GM18502 (cell line): ENCODE results near the gene TTC9.
"Not testable (repeated sequence)": the region's sequence is repeated elsewhere in the genome, so short reads cannot be mapped to it uniquely, and the experiment has no call there.

Experiments used
- ATAC-seq: cut with Tn5 transposase; IDR thresholded peaks from one replicate; pipeline ENCODE4 v1.9.1; 2021; ENCODE audit warnings: mild to moderate bottlenecking; ENCODE audit not compliant: unreplicated experiment, poor library complexity

TTC9 gene

DNA sequence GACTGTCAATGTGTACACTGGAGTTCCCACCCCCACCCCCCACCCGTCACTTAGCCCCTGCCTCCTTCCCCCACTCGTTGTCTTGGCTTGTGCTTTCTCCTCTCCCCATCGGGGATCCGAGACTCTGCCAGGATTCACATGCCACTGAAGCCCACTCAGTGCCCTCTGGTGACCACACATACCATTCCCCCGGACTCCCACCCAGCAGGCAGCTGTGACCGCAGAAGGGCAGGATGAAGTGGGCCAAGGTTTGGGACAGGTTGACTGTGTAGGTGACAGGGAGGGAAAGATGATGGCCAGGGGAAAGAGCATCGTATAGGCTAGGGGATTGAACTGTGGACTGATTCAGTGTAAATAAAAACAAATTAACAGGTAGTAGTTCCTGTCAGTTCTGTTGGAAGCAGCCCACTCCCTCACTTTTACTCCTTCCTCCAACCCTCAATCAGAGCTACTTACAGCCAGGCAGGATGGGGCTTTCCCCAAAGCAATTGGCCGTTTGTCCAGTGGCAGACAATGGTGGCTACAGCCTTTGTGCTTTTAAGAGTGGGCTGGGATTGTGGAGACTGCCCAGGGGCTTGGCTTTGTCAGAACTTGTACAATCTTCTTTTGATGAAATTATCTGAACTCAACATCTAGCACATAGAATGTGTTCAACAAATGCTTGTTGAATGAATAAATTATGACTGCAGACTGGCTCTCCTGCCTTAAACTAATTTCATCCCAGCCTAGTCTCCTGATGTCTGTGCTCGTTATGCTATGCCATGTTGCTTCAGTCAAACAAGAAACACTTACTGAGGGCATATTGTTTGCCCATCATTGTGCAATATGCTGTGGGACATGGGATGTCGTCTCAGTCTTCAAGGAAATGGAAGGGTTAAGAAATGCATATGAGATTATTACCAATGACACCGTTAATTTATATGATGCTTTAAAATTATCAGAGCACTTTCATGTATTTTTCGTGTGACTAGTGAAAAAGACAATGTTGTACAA, 30.2 kb downstream of the TTC9 start:
- no peak for ATAC-seq

DNA sequence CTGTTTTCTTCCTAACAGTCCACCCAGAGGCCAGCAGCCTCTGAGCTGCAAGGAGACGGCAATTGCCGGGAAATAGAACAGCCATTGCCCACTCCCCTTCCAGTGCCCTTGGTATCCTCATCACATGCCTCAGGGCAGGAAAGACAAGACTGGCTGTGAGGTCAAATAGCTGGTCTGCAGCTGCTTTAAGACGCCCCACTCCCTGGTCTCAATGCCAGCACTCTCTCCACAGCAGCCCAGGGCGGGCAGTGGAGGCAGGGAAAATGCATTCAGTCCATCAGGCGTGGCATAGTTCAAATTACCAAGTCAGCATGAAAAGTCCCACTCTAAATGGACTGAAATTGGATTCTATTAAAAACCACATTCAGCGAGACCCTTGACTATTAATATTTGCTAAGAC, 35.6 kb downstream of the TTC9 start:
- no peak for ATAC-seq

DNA sequence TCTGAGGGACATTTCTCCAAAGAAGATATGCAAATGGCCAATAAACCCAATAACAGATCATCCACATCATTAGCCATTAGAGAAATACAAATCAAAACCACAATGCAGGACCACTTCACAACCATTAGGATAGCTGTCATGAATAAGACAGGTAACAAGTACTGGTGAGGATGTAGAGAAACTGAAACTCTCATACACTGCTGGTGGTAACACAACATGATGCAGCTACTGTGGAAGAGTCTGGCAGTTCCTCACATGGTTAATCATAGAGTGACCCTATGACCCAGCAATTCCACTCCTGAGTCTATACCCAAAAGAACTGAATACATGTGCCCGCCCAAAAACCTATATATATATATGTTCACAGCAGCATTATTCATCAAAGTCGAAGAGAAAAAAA, 39.0 kb downstream of the TTC9 start:
- no peak for ATAC-seq

DNA sequence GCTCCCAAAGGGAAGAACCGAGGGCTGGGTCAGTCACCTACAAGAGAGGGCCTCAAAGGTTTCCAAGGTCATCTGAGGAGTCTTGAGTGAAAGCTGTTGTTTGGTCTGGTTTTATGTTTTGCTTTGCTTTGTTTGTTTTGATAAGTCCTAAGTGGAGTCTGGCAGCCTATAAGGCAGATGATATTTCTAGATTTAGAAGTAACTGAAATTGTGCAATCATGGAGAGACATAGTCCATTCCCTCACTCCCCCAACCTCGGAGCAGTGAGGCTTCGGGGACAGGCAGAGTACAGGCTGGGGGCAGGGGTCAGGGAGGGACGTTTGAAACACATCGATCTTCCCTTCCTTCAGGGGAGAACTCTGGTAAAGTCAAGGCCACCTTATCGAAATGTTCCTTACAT, 42.3 kb downstream of the TTC9 start:
- ATAC-seq, result no peak

DNA sequence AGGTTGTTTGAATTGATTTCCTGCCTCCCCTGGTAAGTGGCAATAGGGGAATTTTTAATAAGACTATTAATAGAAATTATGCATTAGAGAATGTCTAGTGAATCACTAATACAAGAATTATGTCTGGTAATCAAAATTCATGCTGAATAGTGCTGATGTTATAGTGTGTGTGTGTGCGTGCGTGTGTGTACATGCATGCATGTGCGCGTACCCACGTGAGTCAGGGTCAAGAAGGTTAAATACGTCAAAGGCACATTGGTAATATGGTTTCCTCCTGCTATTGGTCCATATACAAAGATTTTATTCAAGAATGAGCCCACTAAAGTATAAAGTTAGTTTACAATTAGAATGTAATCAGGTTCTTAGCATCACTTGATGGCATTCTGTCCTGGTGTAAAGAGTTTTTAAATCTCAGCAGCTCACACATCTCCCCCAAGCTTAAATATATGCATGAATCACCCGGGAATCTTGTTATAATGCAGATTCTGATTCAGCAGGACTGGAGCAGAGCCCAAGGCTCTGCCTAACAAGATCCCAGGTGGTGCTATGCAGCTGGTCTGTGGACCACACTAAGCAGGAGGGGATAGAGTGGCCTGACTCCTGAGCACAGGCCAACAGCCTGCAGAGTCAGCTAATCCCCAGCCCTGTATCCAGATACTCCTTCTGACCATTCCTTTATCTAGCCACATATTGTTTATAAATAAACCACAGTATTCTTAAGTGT, 43.9 kb downstream of the TTC9 start:
- ATAC-seq, result no peak

DNA sequence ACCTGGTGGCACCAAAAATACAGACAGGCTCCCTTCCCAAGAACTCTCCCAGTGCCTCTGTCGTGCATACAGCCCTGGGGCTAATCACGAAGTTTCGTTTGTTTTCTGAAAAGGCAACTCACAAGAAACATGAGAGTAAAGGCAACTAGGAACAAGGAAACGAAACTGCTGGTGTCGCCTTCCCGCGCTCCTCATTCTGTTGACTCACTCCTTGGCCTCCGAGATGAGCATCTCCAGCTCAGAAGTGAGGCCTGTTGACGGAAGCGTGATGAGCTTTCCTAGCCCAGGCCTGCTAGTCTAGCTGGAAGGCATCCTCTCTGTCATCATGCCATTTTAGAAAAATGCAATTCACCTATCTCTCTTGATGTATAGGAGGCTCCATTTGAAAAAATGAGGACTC, 50.5 kb downstream of the TTC9 start:
- no peak for ATAC-seq

DNA sequence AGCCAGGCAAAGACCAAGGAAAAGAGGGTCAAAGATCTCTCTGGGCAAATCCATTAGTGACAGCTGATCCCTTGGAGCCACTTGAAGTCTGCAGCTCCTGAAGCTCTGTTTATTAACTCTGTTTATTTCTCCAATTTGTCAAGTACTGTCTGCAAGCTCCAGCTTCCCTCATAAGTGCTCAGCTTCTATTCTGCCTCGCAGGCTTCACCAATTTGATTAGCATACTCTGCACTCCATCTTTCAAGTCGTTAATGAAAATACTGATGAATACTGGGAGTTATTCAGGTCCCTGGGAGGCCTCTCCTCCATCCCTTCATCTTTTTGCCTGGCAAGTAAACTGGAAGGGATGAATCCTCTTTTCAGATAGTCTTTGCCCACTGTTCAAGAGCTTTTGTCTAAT, 54.3 kb downstream of the TTC9 start:
- ATAC-seq, result no peak

DNA sequence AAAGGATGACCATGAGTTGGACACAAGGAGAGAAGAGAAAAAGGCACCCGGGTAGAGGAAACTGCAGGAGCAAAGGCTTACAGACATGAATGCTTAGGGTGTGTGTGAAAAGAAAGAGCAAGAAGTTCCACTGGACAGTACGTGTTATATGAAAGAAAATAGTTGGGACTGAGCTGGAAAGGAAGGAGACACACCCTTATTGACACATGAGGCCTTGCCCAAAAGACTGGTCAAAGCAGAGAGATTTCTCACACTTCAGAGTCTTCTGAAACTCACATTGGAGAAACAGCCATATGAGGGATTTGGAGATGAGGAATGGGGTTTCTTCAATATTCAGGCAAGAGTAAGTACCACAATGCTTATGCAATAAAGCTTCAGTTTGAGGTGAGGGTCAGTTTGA, 56.0 kb downstream of the TTC9 start:
- no peak for ATAC-seq

DNA sequence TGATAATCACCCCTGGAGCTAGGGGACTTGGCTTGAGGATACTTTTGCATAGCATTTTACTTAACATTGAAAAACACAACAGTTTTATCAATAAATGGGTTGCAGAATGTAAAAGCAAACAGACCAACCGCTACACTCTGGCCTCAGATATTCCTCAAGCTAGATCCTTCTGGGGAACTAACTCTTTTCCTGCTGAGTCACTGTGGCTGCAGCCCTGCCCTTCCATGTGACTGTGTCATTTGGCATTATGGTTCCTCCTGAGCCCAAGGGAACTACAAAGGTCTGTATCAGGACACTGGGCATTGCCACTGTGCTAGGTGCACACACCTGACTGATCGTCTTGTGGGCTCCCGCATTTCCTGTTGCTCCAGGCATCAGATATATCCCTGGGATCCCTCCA, 56.6 kb downstream of the TTC9 start:
- no peak for ATAC-seq

DNA sequence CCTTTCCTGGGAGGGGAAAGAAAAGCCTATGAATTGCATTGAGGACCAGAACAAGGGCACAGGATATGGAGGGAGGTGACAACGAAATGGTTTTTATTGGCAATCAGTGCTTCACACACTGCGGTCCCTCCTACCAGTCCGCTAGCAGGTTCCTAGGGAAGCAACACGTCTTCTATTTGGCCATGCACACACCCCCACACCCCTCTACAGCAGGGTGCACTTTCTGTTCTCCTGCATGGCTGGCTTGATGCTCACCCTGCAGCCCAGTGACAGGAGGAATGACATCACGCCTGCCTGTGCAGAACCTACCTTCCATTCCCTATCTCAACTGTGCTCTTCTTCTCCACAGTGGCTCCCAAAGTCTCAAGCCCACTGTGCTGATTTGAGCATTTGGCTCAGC, 57.9 kb downstream of the TTC9 start:
- ATAC-seq, result no peak

DNA sequence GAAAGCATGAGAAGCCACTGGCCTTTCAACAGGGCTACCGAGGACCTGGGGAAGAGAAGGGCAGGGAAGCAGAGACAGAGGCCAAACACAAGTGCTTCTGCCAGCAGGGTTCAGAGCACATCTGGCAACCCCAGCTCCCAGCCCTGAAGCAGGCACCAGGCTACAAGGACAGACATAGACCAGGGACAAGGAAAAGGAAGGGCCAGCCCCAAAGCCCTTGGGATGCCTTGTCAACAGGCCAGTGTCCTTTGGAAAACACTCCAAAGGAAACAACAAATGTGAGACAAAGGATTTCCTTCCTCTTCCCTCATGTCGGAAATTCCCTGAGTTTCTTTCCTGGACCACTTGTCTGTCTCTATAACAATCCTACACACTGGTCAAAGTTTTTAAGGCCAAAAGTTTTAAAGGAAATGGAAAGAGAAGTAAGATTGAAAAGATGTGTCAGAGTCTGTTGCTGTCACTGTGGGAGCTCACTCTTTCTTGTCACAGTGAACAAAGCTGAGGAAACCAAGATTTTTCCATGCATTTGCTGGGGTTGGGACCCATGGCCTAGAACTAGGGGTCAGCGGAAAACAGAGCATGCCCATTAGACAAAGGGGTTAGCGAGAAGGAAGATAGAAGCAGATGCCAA, 59.4 kb downstream of the TTC9 start:
- no peak for ATAC-seq

DNA sequence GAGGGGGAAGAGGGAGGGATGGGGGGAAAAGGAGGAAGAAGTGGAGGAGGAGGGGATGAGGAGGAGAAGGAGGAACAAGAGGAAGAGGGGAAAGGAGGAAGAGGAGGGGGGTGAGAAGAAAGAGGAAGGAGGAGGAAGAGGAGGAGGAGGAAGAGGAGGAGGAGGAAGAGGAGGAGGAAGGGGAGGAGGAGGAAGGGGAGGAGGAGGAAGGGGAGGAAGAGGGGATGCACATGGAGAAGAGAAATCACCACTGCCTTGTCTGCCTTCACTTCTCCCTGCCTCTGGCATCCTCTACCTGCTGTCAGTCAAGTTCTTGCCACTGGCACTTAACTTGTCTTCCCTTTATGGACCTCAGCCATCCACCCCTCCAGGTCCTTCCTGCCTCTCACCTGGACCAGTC, 59.9 kb downstream of the TTC9 start:
- no peak for ATAC-seq

DNA sequence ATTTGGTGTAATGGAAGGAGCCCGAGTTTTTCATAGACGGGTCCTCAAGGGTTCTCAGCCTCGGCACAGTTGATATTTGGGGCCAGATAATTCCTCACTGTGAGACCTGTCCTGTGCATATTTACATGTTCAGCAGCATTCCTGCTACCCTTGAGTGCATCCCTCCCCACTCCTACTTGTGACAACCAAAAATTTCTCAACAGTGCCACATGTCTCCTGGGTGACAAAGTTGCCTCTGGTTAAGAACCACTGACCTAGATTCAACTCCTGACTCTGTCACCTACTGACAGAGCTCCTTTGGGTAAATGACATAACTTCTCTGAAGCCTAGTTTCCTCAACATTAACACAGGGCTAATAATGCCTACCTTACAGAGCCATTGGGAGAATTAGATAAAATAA, 60.4 kb downstream of the TTC9 start:
- ATAC-seq, result no peak

DNA sequence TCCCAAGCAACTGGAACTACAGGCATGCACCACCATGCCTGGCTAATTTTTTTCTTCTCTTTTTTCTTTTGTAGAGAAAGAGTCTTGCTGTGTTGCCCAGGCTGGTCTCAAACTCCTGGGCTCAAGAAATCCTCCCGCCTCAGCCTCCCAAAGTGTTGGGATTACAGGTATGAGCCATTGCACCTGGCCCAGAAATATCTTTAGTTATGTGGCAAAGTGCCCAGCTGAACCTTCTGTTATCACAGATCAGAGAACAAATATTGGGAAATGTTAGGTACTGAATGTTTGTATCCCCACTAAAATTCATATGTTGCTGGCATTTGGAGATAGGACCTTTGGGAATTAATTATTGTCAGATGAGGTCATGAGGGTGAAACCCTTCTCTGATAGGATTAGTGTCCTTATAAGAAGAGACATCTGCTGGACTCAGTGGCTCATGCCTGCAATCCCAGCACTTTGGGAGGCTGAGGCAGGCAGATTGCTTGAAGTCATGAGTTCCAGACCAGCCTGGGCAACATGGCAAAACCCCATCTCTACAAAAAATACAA, 62.0 kb downstream of the TTC9 start:
- ATAC-seq, result not testable (repeated sequence)

DNA sequence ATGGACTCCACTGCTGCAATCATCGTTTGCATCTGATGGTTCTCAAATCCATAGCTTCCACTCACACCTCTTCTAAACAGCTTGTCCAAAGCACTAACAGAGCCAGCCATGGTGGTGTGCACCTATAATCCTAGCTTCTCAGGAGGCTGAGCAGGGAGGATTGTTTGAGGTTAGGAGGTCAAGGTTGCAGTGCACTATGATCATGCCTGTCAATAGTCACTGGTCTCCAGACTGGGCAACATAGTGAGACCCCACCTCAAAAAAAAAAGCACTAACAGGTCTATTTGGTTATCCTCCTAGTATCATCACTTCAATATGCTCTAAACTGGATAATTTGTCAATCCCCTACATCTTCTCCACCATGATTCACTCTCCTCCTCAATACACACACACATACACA, 63.2 kb downstream of the TTC9 start:
- ATAC-seq, result no peak

DNA sequence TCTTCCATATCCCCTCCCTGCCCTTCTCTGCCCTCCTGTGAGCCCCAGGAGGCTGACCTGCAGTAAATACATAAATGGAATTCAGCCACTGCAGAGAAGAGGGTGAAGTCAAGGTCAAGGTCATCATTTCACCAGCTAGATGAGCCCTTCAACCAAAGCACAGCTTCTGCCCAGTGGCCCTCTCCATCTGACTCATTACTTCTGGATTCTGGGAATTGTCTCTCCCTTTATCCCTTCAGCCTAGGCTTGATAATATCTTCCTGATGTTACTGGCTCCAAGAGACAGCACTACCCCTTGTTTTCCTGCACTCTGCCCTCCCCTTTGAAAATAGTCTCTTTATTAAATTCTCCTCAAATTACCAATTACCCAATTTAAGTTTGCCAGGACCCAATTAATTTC, 64.5 kb downstream of the TTC9 start:
- ATAC-seq, result no peak

DNA sequence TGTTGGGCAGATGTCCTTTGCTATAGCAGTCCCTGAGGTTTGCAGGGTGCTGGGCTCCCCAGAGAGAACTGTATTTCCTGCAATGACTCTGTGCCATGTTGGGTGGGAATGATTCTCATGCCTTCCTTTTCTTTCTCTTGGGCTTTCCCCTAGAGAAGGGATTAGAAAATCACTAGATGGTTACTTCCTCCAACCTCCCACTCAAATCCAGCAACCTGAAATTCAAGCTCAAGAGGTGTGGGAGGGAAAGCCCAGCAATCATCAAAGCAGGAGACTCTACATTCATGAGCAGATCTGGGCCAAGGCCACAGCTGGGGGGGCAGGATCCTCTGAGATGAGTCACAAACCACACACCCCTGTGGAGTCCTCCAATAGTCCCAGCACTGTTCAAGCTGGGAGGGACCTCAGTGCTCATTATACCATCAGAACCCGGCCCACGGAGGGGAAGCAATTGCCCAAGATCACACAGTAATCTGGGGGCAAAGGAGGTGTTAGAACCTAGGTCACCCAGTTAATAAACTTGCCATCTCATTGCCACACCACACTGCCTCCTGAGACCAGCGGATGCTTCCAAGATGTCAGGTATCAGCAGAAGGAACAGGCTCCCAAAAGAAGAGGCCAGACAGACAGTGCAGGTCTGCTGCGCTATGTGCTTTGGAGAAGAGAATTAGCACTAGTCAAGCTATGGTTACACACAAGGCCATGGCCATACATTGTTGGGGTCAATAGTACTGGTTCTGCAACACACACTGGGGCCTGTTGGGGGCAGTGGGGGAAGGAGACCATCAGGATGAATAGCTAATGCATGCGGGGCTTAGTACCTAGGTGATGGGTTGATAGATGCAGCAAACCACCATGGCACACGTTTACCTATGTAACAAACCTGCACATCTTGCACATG, 65.7 kb downstream of the TTC9 start:
- peak; percentile 94 for ATAC-seq

DNA sequence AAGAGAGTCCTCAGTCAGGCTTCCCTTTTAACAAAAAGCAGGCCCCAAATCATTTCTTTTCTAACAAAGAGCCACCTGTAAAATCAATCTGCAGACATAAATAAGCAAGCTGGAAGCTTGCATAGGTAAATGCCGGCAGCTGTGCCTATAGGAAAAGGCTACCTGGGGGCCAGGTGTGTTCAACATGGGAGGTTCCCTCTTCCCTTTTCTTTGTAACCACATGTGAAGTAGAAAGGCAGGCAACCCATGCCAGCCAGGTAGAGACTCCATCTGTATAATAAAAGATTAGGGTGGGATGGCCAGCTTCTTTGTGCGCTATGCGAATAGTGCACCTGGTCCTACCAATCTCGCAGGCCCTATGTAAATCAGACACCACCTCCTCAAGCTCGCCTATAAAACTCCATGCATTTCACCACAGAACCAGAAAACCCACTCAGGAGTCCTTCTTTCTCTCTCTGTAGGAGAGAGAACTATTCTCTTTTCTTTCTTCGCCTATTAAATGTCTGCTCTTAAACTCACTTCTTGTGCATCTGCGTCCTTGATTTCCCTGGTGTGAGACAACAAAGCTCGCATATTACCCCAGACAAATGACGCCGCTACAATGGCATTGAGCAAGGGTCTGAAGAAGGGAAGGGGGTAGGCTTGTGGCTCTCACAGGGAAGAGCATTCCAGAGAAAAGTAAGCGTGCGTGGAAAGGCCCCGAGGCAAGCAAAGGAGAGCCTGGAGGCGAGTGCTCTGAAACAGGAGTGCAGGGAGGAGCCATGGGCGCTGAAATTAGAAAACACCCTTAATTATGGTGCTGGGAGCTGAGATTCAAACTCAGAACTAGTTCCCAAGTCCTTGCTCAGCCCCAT, 67.2 kb downstream of the TTC9 start:
- no peak for ATAC-seq
